A673 (cell line): Measurements from ENCODE around the gene DLG2.

ENCODE experiments used
- CTCF ChIP-seq: fragments of 300-800, 200-600 bp; sonication (generic); conservative IDR thresholded peaks from 2 replicates; pipeline ENCODE4 v1.5.1; 2017; ENCODE audit warnings: low read depth, mild to moderate bottlenecking, antibody characterized with exemption, low read length, moderate library complexity, mixed read lengths
- EZH2 ChIP-seq: fragments of 200-600 bp; sonication (generic); IDR thresholded peaks from 2 replicates; pipeline ENCODE4 v1.6.1; 2017; ENCODE audit warnings: borderline replicate concordance, low read depth, mild to moderate bottlenecking, mixed read lengths, antibody characterized with exemption, low read length; ENCODE audit not compliant: poor library complexity, severe bottlenecking

DNA sequence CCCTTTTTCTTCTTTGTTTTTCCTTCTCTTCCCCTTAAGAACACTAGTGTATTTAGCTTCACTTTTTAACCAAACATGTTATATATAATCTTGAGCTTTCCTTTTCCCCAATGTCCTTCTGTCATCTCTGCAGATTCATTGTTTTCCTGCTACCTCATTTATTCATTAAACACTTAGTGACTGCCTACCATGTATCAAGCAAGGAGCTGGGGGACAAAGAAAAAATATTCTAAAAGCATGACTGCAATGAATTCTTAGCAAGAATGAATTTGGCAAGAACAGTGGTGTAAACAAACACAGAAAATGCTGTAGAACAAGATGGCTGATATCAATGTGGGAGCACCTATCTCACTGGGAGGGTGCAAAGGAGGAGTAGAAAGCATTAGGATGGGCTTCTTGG is 2094.0 kb downstream of the DLG2 start:
- no peak for TF ChIP-seq CTCF
- no peak for TF ChIP-seq EZH2
